Jurkat, Clone E6-1 (cell line): Measurements from ENCODE around the gene UFD1. TPM values are rescaled to one million over a fixed set of nuclear protein-coding genes. Genes with fewer than 3 reads are reported as not detected.
A peak's percentile ranks its signal among the peaks of the same experiment; 100 is the strongest.

Experiments used
- DNase-seq: peaks from one replicate; pipeline ENCODE4 v3.0.0-alpha.2; 2011; ENCODE audit warnings: low read depth, low spot score
- H3K4me3 ChIP-seq: 2 replicates; pipeline ENCODE4 v1.5.1; 2011; ENCODE audit warnings: mild to moderate bottlenecking, low read length, control low read depth, moderate library complexity
- polyA plus RNA-seq: library from polyadenylated mRNA; unstranded; fragments of >200 nt; gene quantifications from one replicate; pipeline ENCODE4 v1.2.1, GENCODE V29; 2012; ENCODE audit warnings: missing spikeins; ENCODE audit not compliant: insufficient read length, insufficient read depth

Gene UFD1
- 130 TPM for polyA plus RNA-seq

GRCh38 chr22:19478901-19479354 is at the start of gene UFD1:
Gene UFD1, minus strand, starts transcription at chr22:19479193. Its CDS starts 108 bp downstream, at chr22:19479085.
- peak within 1 kb of the TSS; percentile 93 for H3K4me3 ChIP-seq
- DNase-seq: no peak

GRCh38 chr22:19527861-19528417 is 48.9 kb upstream of the UFD1 start:
- H3K4me3 ChIP-seq: no peak overlapping the region
- DNase-seq: no peak

GRCh38 chr22:19527321-19527721 is 48.3 kb upstream of the UFD1 start:
- H3K4me3 ChIP-seq: no peak overlapping the region
- no peak for DNase-seq

GRCh38 chr22:19526702-19527111 is 47.7 kb upstream of the UFD1 start:
- DNase-seq: no peak
- H3K4me3 ChIP-seq: no peak overlapping the region

- DNase-seq: no peak
- H3K4me3 ChIP-seq: no peak overlapping the region
These were observed 47.2 kb upstream of the UFD1 start for GRCh38 chr22:19526076-19526701.

- no peak for DNase-seq
These were observed 46.7 kb upstream of the UFD1 start for GRCh38 chr22:19525666-19526065.

GRCh38 chr22:19525116-19525660 is 46.2 kb upstream of the UFD1 start:
- no peak overlapping the region for H3K4me3 ChIP-seq
- DNase-seq: no peak

More at GRCh38 chr22:19525666-19526065, 46.7 kb upstream of the UFD1 start:
- H3K4me3 ChIP-seq: no peak overlapping the region

GRCh38 chr22:19524170-19525115 is 45.5 kb upstream of the UFD1 start, which contains the start of gene CLDN5:
Gene CLDN5, minus strand, starts transcription at chr22:19524410. Its CDS starts 155 bp downstream, at chr22:19524255.
- no peak within 1 kb of the TSS for H3K4me3 ChIP-seq
- DNase-seq: no peak

GRCh38 chr22:19523240-19524169 is 44.5 kb upstream of the UFD1 start:
- no peak for DNase-seq

GRCh38 chr22:19522881-19523239 is 43.9 kb upstream of the UFD1 start:
- no peak overlapping the region for H3K4me3 ChIP-seq

More at GRCh38 chr22:19523240-19524169, 44.5 kb upstream of the UFD1 start:
- no peak overlapping the region for H3K4me3 ChIP-seq

GRCh38 chr22:19522190-19522880 is 43.3 kb upstream of the UFD1 start:
- no peak for DNase-seq
- H3K4me3 ChIP-seq: no peak overlapping the region

More at GRCh38 chr22:19522881-19523239, 43.9 kb upstream of the UFD1 start:
- DNase-seq: no peak

- no peak for DNase-seq
- no peak overlapping the region for H3K4me3 ChIP-seq
These were observed 41.7 kb upstream of the UFD1 start for GRCh38 chr22:19520566-19521305.

GRCh38 chr22:19520007-19520406 is 41.0 kb upstream of the UFD1 start:
- no peak for DNase-seq
- H3K4me3 ChIP-seq: no peak overlapping the region

GRCh38 chr22:19519041-19519926 is 40.3 kb upstream of the UFD1 start:
- no peak for DNase-seq
- no peak overlapping the region for H3K4me3 ChIP-seq

GRCh38 chr22:19518635-19519034 is 39.6 kb upstream of the UFD1 start:
- no peak for DNase-seq
- no peak overlapping the region for H3K4me3 ChIP-seq

GRCh38 chr22:19517919-19518611 is 39.1 kb upstream of the UFD1 start:
- no peak overlapping the region for H3K4me3 ChIP-seq
- DNase-seq: no peak
